Karpas-422 (cell line): ENCODE data around the gene MEN1. TPM values are rescaled to one million over a fixed set of nuclear protein-coding genes. Genes with fewer than 3 reads are reported as not detected.

Experiments used
- DNase-seq: peaks from one replicate; pipeline ENCODE4 v3.0.0-alpha.2; 2015
- H2AFZ ChIP-seq: fragments of 200-600 bp; sonication (generic); 2 replicates; pipeline ENCODE4 v1.6.1; 2014; ENCODE audit warnings: antibody characterized with exemption, low read length, mixed read lengths
- H3K27ac ChIP-seq: fragments of 200-600 bp; sonication (generic); 2 replicates; pipeline ENCODE4 v1.5.1; 2014; ENCODE audit warnings: mild to moderate bottlenecking, low read length, moderate library complexity
- H3K27me3 ChIP-seq: fragments of 200-600 bp; sonication (generic); 2 replicates; pipeline ENCODE4 v1.6.1; 2014; ENCODE audit warnings: low read length, mixed read lengths
- H3K36me3 ChIP-seq: fragments of 200-600 bp; sonication (generic); 2 replicates; pipeline ENCODE4 v1.6.1; 2014; ENCODE audit warnings: low read length, mixed read lengths; ENCODE audit not compliant: insufficient read depth
- H3K4me1 ChIP-seq: fragments of 200-600 bp; sonication (generic); 2 replicates; pipeline ENCODE4 v1.6.1; 2014; ENCODE audit warnings: mild to moderate bottlenecking, low read length, mixed read lengths
- H3K4me2 ChIP-seq: fragments of 200-600 bp; sonication (generic); 2 replicates; pipeline ENCODE4 v1.6.1; 2014; ENCODE audit warnings: low read length, low read depth, mild to moderate bottlenecking; ENCODE audit not compliant: poor library complexity, severe bottlenecking
- H3K4me3 ChIP-seq: fragments of 200-600 bp; sonication (generic); 2 replicates; pipeline ENCODE4 v1.5.1; 2014; ENCODE audit warnings: mild to moderate bottlenecking, antibody characterized with exemption, low read length, mixed read lengths
- H3K79me2 ChIP-seq: fragments of 200-600 bp; sonication (generic); 2 replicates; pipeline ENCODE4 v1.6.1; 2014; ENCODE audit warnings: mild to moderate bottlenecking, low read length, mixed read lengths
- H3K9ac ChIP-seq: fragments of 200-600 bp; sonication (generic); 2 replicates; pipeline ENCODE4 v1.6.0; 2014; ENCODE audit warnings: low read length
- H3K9me2 ChIP-seq: fragments of 200-600 bp; sonication (generic), shearing (Covaris generic); replicated peaks from 2 replicates; pipeline ENCODE4 v1.6.0; 2014; ENCODE audit warnings: mild to moderate bottlenecking, low read length, moderate library complexity; ENCODE audit not compliant: insufficient read depth
- H3K9me3 ChIP-seq: fragments of 300-700, 200-600 bp; sonication (generic); 2 replicates; pipeline ENCODE4 v1.6.1; 2014; ENCODE audit warnings: low read length, mixed read lengths
- H4K20me1 ChIP-seq: fragments of 200-600 bp; sonication (generic); 2 replicates; pipeline ENCODE4 v1.6.1; 2014; ENCODE audit warnings: mild to moderate bottlenecking, antibody characterized with exemption, low read length, low read depth; ENCODE audit not compliant: insufficient read depth
- total RNA-seq: library from RNA; depleted of rRNA; stranded (reverse); fragments of >200 nt; shearing (Covaris generic); gene quantifications from 2 replicates; pipeline ENCODE4 v1.2.3, GENCODE V29; 2014; ENCODE audit warnings: low replicate concordance

The MEN1 gene
- total RNA-seq, 1 experiment from 2014 or later, result 28.3 TPM

GRCh38 chr11:64836448-64837072 lies 26.2 kb upstream of the MEN1 start:
- no peak overlapping the region for H3K9ac ChIP-seq
- H3K79me2 ChIP-seq, result no peaks in the 10 kb centered on the region
- no peak overlapping the region for H3K4me3 ChIP-seq
- no peaks in the 10 kb centered on the region for H3K9me3 ChIP-seq
- no peak overlapping the region for H2AFZ ChIP-seq
- H4K20me1 ChIP-seq, result no peaks in the 10 kb centered on the region
- no peak overlapping the region for H3K4me2 ChIP-seq
- H3K27me3 ChIP-seq, result no peaks in the 10 kb centered on the region
- H3K4me1 ChIP-seq, result no peaks in the 10 kb centered on the region
- no peak overlapping the region for H3K27ac ChIP-seq
- no peaks in the 10 kb centered on the region for H3K36me3 ChIP-seq
- DNase-seq, result no peak
- no peaks in the 10 kb centered on the region for H3K9me2 ChIP-seq

DNA sequence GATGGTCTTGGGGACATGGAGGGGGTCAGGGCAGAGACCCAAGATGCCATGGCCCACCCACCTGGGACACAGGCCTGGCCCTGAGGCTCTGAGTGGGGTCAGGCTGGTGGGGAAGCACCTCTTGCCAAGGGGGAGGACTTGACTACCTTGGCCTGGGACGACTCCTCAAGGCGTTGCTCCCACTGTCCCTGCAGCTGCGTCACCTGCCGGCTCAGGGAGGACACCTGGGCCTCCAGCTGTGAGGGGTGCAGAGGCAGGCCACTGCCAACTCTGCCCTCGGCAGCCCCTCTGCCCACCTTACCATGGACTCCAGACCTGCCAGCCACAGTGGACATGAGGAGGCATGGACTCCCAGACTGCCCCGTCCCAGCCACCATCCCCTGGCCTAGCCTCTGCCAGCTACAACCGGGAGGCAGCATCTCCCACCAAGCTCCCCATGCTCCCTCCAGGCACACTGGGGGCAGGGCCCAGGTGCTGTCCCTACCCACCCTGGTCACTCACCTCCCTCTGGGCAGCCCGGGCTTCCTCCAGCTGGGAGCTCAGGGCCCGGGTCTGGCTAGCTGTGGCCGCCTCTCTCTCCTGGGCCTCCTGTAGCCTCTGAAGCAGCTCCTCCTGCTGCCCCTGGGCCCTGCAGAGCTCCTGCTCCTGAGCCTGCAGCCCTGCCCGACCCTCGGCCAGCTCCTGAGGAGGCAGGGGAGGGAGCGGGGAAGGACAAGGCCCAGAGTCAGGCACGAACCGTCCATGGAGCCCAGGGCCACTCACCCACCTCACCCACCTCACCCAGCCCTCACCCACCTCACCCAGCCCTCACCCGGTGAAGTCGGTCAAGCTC lies 25.5 kb upstream of the MEN1 start:
- Histone ChIP-seq H2AFZ (no peak overlapping the region), H3K4me3 (no peak overlapping the region), H3K36me3 (no peaks in the 10 kb centered on the region), H3K79me2 (no peaks in the 10 kb centered on the region), H3K9ac (no peak overlapping the region), H3K9me2 (no peaks in the 10 kb centered on the region), H3K4me1 (no peaks in the 10 kb centered on the region), H4K20me1 (no peaks in the 10 kb centered on the region), H3K4me2 (no peak overlapping the region), H3K27ac (no peak overlapping the region), H3K27me3 (no peaks in the 10 kb centered on the region), H3K9me3 (no peaks in the 10 kb centered on the region)
- no peak for DNase-seq

DNA sequence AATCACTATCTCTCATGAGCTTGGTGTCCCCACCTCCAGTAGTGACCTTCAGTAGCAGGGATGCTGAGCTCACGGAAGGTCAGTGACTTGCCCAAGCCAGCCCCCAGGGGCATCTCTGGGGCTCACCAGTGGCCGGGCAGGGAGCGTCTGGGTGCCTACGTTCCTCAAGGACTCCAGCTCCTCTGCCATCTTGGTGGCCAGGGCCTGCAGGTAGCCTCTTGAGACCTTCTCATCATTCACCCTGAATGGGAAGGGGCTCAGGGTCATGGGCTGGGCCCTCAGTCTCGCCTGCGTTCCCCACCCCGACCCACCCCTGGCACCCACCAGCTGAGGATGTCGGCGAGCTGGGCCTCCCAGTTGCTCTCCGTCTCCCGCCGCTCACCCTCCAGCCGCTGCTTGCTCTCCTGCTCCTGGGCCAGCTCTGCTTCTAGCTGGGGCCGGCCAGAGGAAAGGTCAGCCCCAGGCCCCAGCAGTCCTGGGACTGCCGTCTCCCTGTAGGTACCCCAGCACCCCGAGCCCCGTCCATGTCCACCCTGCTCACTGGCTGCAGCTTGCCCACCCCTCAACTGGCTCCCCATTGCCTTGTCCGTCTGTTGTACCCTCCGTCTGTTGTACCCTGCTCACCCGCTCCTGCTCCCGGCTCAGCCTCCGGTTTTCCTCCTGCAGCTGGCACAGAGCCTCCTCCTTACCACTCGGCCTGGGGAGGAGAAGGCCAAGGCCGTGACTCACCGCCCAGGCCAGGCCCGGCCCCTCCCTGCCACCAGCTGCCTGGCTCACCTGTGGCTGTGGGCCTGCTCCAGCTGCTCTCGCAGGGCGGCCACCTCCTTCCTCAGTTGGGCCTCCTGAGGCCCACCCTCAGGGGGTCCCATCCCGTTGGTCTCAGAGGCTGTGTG lies 24.6 kb upstream of the MEN1 start:
- Histone ChIP-seq H3K9me3 (no peaks in the 10 kb centered on the region), H3K4me3 (no peak overlapping the region), H3K9ac (no peak overlapping the region), H3K27me3 (no peaks in the 10 kb centered on the region), H4K20me1 (no peaks in the 10 kb centered on the region), H2AFZ (no peak overlapping the region), H3K27ac (no peak overlapping the region), H3K79me2 (no peaks in the 10 kb centered on the region), H3K4me1 (no peaks in the 10 kb centered on the region), H3K4me2 (no peak overlapping the region), H3K36me3 (no peaks in the 10 kb centered on the region), H3K9me2 (no peaks in the 10 kb centered on the region)
- DNase-seq, result no peak

GRCh38 chr11:64834031-64834722 lies 23.8 kb upstream of the MEN1 start:
- Histone ChIP-seq H3K9me2 (no peaks in the 10 kb centered on the region), H4K20me1 (no peaks in the 10 kb centered on the region), H3K9ac (no peak overlapping the region), H3K4me3 (no peak overlapping the region), H3K4me1 (no peaks in the 10 kb centered on the region), H3K4me2 (no peak overlapping the region), H3K79me2 (no peaks in the 10 kb centered on the region), H3K36me3 (no peaks in the 10 kb centered on the region), H3K27me3 (no peaks in the 10 kb centered on the region), H2AFZ (no peak overlapping the region), H3K9me3 (no peaks in the 10 kb centered on the region), H3K27ac (no peak overlapping the region)
- DNase-seq, result no peak

DNA sequence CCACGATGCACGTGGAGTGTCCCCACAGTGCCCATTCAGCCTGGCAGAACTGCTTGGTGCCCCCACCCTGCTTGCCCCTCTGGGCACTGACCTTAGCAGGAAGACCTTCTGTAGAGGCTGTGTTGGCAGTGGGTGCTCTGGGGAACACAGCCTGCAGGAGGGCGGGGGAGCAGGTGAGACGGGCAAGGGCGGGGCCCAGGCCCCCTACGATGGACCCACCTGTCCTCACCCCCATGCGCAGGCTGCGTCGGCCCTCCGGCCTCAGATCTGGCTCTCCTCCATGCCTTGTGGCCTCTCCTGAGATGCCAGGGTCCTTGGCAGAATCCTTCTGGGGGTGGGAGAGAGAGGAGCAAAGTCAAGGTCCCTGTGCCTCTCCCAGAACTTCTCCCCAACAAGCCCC lies 23.2 kb upstream of the MEN1 start:
- Histone ChIP-seq H3K9ac (no peak overlapping the region), H3K36me3 (no peaks in the 10 kb centered on the region), H3K79me2 (no peaks in the 10 kb centered on the region), H4K20me1 (no peaks in the 10 kb centered on the region), H3K4me3 (no peak overlapping the region), H3K4me2 (no peak overlapping the region), H2AFZ (no peak overlapping the region), H3K27me3 (no peaks in the 10 kb centered on the region), H3K9me2 (no peaks in the 10 kb centered on the region), H3K4me1 (no peaks in the 10 kb centered on the region), H3K27ac (no peak overlapping the region), H3K9me3 (no peaks in the 10 kb centered on the region)
- DNase-seq, result no peak

DNA sequence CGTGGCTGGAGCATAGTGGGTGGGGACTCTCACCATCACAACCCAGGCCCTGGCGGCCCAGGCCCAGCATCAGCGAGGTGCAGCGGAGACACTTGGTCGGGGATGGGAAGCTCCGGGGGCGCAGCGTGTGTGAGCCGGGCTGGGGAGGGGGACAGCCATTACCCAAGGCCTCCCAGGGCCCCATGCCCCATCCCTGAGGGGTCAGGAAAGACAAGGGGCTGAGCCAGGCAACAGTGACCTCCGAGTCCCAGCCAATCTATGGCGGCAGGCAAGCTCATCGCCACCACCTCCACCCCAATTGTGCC lies 22.8 kb upstream of the MEN1 start:
- DNase-seq, result no peak
- H3K36me3 ChIP-seq, result no peaks in the 10 kb centered on the region
- H3K27ac ChIP-seq, result no peak overlapping the region
- H3K27me3 ChIP-seq, result no peaks in the 10 kb centered on the region
- H3K4me2 ChIP-seq, result no peak overlapping the region
- no peaks in the 10 kb centered on the region for H3K9me2 ChIP-seq
- no peaks in the 10 kb centered on the region for H3K79me2 ChIP-seq
- H3K9me3 ChIP-seq, result no peaks in the 10 kb centered on the region
- no peaks in the 10 kb centered on the region for H4K20me1 ChIP-seq
- H3K9ac ChIP-seq, result no peak overlapping the region
- H3K4me1 ChIP-seq, result no peaks in the 10 kb centered on the region
- H3K4me3 ChIP-seq, result no peak overlapping the region
- no peak overlapping the region for H2AFZ ChIP-seq

DNA sequence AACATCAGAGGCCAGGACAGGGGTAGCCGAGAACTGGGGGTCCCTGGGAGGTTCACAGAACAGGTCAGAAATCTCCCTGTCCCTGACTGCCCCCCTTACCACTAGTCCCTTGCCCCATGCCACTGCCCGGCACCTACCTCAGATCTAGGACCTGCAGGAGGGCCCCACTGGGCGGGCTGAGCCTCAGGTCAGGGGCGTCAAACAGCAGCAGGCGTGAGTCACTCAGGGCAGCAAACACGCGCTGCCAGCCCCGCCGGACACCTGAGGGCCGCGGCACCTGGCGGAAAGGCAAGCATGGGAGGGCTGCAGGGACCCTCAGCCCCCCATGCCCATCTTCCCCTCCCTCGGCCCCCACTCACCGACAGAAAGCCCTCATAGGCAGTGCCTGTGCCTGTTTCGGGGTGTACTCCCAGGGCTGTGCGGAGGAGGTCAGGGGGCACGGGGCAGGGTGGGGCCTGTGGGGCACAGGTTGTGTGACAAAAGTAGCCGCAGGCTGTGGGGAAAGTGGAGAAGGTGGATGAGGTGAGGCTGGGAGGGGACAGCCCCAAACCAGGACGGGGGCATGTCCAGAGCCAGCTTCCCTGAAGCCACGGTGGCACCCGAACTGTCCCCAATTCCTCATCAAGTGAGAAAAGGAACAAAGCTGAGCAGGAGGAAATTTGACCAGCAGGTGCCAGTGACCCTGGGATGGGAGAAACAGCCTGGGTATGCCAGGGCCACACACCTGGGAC lies 22.3 kb upstream of the MEN1 start:
- Histone ChIP-seq H3K4me3 (no peak overlapping the region), H2AFZ (no peak overlapping the region), H3K4me1 (no peaks in the 10 kb centered on the region), H3K27me3 (no peaks in the 10 kb centered on the region), H3K9me3 (no peaks in the 10 kb centered on the region), H3K9ac (no peak overlapping the region), H3K27ac (no peak overlapping the region), H3K4me2 (no peak overlapping the region), H3K9me2 (no peaks in the 10 kb centered on the region), H4K20me1 (no peaks in the 10 kb centered on the region), H3K79me2 (no peaks in the 10 kb centered on the region), H3K36me3 (no peaks in the 10 kb centered on the region)
- no peak for DNase-seq
